ENCODE results near the gene UFM1. TPM values are rescaled to one million over a fixed set of nuclear protein-coding genes. Genes with fewer than 3 reads are reported as not detected.

Gene UFM1
- total RNA-seq (10 to 100 TPM; 50.1 to 74.2 (median 58.1) TPM), polyA plus RNA-seq (10 to 100 TPM; 27.9 to 38.6 (median 32.9) TPM)
- long read RNA-seq, donor 1, transcript UFM1-201 (6 exons, 3,138 nt): major isoform, 27 of 82 reads
- long read RNA-seq, donor 1, partial matches to known transcripts: 47 of 82 reads
- long read RNA-seq, donor 1, other reads (novel, unspliced or antisense): 6 of 82 reads
- long read RNA-seq, donor 2, transcript UFM1-201 (6 exons, 3,138 nt): major isoform, 13 of 14 reads
- long read RNA-seq, donor 2, partial matches to known transcripts: 0 of 14 reads
- long read RNA-seq, donor 2, other reads (novel, unspliced or antisense): 0 of 14 reads

DNA sequence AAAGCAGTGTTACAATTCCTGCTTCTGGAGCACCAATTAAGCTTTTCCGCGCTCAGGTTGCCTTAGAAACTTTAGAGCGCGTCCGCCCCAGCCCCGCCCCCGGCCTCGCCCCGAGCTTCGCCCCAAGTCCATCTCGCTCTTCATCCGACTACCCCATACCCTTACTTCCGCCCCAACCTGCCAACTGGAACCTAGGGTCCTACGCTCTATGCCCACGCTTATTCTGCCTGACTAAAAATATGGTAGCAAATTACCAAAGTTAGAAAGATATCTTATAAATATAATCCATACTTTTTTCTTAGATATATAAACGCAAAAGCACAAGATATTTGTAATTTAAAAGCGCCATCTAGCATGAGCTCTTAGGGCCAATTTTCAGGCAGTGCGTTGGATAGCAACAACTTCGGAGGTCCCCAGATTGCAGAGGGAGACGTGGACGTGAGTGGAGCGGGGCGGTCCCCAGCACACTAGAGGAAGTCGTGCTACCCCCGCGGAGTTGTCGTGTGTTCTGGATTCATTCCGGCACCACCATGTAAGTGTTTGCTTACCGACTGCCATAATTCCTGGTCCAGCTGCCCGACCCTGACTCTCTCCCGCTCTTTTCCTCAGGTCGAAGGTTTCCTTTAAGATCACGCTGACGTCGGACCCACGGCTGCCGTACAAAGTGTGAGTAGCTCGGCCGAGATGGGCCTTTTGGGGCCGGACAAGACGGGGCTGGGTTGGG is at the start of gene UFM1:
Gene UFM1, plus strand, starts transcription at position 462 of the 724 bp plus-strand sequence. Its CDS starts 69 bp downstream, at position 531.
- intact Hi-C loops (cut with DNase I; ENCODE audit: low total_unique reads): no loop called here
- Histone ChIP-seq H3K9me3 (no peaks in the 10 kb centered on the region), H3K36me3 (peaks cover 0 to 28% (median 6%) of the 10 kb centered on the region in 6 donors), H3K4me1 (peaks cover 18 to 52% (median 38%) of the 10 kb centered on the region in 6 donors), H3K27me3 (replicated peaks in 1 of 7) (no peaks in the 10 kb centered on the region), H3K4me3 (peak within 1 kb of the TSS; percentile 67 to 90 (median 80)), H3K27ac (peak within 1 kb of the TSS; percentile 87 to 94 (median 90))
- WGBS, 5 donors: 0 to 1% (median 0%) methylated on average over 38 to 41 of the region's 41 CpGs
- peak; percentile 96 for DNase-seq
- TF ChIP-seq POLR2AphosphoS5 (IDR thresholded peaks at IDR 0.05) (peak; percentile 59 to 86 (median 85)), POLR2A (IDR thresholded peaks at IDR 0.05) (peak in 2 of 3 donors; percentile 45 to 49), CTCF (IDR thresholded peaks at IDR 0.05 in 8 of 11, conservative IDR thresholded peaks at IDR 0.05 in 3 of 11) (no peak)

- no peaks in the 10 kb centered on the region for H3K4me1 ChIP-seq
- intact Hi-C loops (cut with DNase I; ENCODE audit: low total_unique reads): no loop called here
- no peak overlapping the region for H3K4me3 ChIP-seq
- no peak for DNase-seq
- no peaks in the 10 kb centered on the region for H3K9me3 ChIP-seq
- H3K36me3 ChIP-seq: no peaks in the 10 kb centered on the region
- TF ChIP-seq CTCF (IDR thresholded peaks at IDR 0.05 in 8 of 11, conservative IDR thresholded peaks at IDR 0.05 in 3 of 11): no peak
- TF ChIP-seq POLR2A (IDR thresholded peaks at IDR 0.05): no peak
- no peak for TF ChIP-seq POLR2AphosphoS5 (IDR thresholded peaks at IDR 0.05)
- H3K27ac ChIP-seq: no peak overlapping the region
- no peaks in the 10 kb centered on the region for H3K27me3 ChIP-seq (replicated peaks in 1 of 7)
- WGBS, 5 donors: 81 to 90% (median 87%) methylated on average over 4 of the region's 4 CpGs
These were observed 48.4 kb upstream of the UFM1 start for GRCh38 chr13:38301236-38301635.

DNA sequence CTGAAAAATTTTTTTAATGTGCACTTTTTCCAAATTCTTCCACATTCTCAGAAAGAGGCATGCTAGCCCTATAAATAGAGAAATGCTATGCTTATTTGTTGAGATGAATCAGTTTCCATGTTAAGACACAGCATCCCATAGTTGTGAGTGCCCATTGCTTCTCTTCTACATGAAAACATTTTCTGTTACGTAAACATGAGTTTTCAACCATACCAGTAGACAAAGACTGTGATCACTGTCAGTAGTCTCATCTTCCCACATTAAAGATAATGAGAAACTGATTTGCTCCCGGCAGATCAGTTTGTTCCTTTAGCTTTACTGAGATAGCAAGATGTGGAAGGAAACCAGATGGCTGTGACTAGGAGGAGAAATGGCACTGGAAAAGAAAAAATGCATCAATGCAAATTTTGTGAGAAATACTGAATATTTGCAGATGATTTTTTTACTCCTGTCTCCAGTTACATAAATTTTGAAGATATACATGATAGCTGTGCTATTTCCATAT is 45.8 kb upstream of the UFM1 start:
- Histone ChIP-seq H3K9me3 (no peaks in the 10 kb centered on the region), H3K4me1 (no peaks in the 10 kb centered on the region), H3K27ac (no peak overlapping the region), H3K36me3 (no peaks in the 10 kb centered on the region), H3K27me3 (replicated peaks in 1 of 7) (no peaks in the 10 kb centered on the region), H3K4me3 (no peak overlapping the region)
- DNase-seq: no peak
- no peak for TF ChIP-seq POLR2A (IDR thresholded peaks at IDR 0.05)
- TF ChIP-seq CTCF (IDR thresholded peaks at IDR 0.05 in 8 of 11, conservative IDR thresholded peaks at IDR 0.05 in 3 of 11): no peak
- TF ChIP-seq POLR2AphosphoS5 (IDR thresholded peaks at IDR 0.05): no peak
- intact Hi-C loops (cut with DNase I; ENCODE audit: low total_unique reads): no loop called here
- WGBS, 5 donors: 45 to 50% (median 48%) methylated on average over 2 of the region's 2 CpGs

DNA sequence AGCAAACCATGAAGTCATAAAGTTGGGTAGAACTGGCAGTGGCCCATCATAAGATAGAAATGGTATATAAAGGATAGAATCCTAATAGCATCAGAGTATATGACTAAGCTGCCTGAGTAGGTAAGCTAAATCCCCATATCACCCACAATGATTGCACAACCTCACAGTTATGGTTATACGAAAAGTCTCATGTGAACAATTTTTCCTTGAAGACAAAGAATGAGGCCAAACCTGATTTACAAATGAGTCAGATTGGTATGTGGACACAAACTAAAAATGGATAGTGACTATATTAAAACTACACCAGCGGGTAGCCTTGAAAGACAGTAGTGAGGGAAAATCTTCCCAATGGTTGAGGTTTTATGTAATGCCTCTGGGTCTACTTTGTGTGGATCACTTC is 40.9 kb upstream of the UFM1 start:
- Histone ChIP-seq H3K27ac (no peak overlapping the region), H3K4me1 (no peaks in the 10 kb centered on the region), H3K4me3 (no peak overlapping the region), H3K27me3 (replicated peaks in 1 of 7) (no peaks in the 10 kb centered on the region), H3K36me3 (no peaks in the 10 kb centered on the region), H3K9me3 (peaks cover 0 to 7% (median 0%) of the 10 kb centered on the region in 8 donors)
- intact Hi-C loops (cut with DNase I; ENCODE audit: low total_unique reads): no loop called here
- WGBS, 5 donors: 89 to 99% (median 92%) methylated on average over 2 of the region's 2 CpGs
- TF ChIP-seq POLR2AphosphoS5 (IDR thresholded peaks at IDR 0.05) (no peak), POLR2A (IDR thresholded peaks at IDR 0.05) (no peak), CTCF (IDR thresholded peaks at IDR 0.05 in 8 of 11, conservative IDR thresholded peaks at IDR 0.05 in 3 of 11) (no peak)
- no peak for DNase-seq
